Neural progenitor cell (in vitro differentiated cells): Measurements from ENCODE around the gene ANKRD36. TPM values are rescaled to one million over a fixed set of nuclear protein-coding genes. Genes with fewer than 3 reads are reported as not detected.
A peak's percentile ranks its signal among the peaks of the same experiment; 100 is the strongest.
"Not testable (repeated sequence)": the region's sequence is repeated elsewhere in the genome, so short reads cannot be mapped to it uniquely, and the experiment has no call there.

ENCODE experiments used
- DNase-seq: peaks from one replicate; pipeline ENCODE4 v3.0.0-alpha.2; 2016; ENCODE audit warnings: low spot score
- H2AFZ ChIP-seq: fragments of 200-600 bp; sonication (generic); replicated peaks from 2 replicates; pipeline ENCODE4 v1.6.1; 2016; ENCODE audit warnings: antibody characterized with exemption
- H3F3A ChIP-seq: fragments of 200-600 bp; sonication (generic); 2 replicates; pipeline ENCODE4 v1.6.1; 2016; ENCODE audit warnings: antibody characterized with exemption, low read depth
- H3K27ac ChIP-seq: fragments of 200-600 bp; sonication (generic); 2 replicates; pipeline ENCODE4 v1.5.1; 2016; ENCODE audit warnings: mild to moderate bottlenecking
- H3K27me3 ChIP-seq: fragments of 200-600 bp; sonication (generic); 2 replicates; pipeline ENCODE4 v1.6.1; 2016; ENCODE audit warnings: mild to moderate bottlenecking, moderate library complexity
- H3K36me3 ChIP-seq: fragments of 200-600 bp; sonication (generic); 2 replicates; pipeline ENCODE4 v1.5.1; 2016
- H3K4me1 ChIP-seq: fragments of 200-600 bp; sonication (generic); 2 replicates; pipeline ENCODE4 v1.6.1; 2016; ENCODE audit warnings: mixed run types
- H3K4me2 ChIP-seq: fragments of 200-600 bp; sonication (generic); 2 replicates; pipeline ENCODE4 v1.6.1; 2016
- H3K4me3 ChIP-seq: fragments of 200-600 bp; sonication (generic); 2 replicates; pipeline ENCODE4 v1.5.1; 2016
- H3K79me2 ChIP-seq: fragments of 200-600 bp; sonication (generic); 2 replicates; pipeline ENCODE4 v1.6.1; 2016; ENCODE audit warnings: low read depth
- H3K9ac ChIP-seq: fragments of 200-600 bp; sonication (generic); 2 replicates; pipeline ENCODE4 v1.6.1; 2016
- H3K9me3 ChIP-seq: fragments of 200-600 bp; sonication (generic); 2 replicates; pipeline ENCODE4 v1.5.1; 2016; ENCODE audit warnings: low read depth
- H4K20me1 ChIP-seq: fragments of 200-600 bp; sonication (generic); 2 replicates; pipeline ENCODE4 v1.6.1; 2016; ENCODE audit warnings: low read depth
- H3K27ac Mint-ChIP-seq: 3 replicates; pipeline ENCODE4 v1.8.0; 2021; ENCODE audit warnings: mixed read lengths
- H3K27me3 Mint-ChIP-seq: 2 replicates; pipeline ENCODE4 v1.8.0; 2022; ENCODE audit warnings: low read depth, mild to moderate bottlenecking, inconsistent platforms, moderate library complexity, mixed read lengths; ENCODE audit not compliant: insufficient read depth
- H3K36me3 Mint-ChIP-seq: 3 replicates; pipeline ENCODE4 v1.8.0; 2021; ENCODE audit warnings: mixed read lengths
- H3K4me1 Mint-ChIP-seq: 3 replicates; pipeline ENCODE4 v1.8.0; 2021; ENCODE audit warnings: mixed read lengths
- H3K4me3 Mint-ChIP-seq: 3 replicates; pipeline ENCODE4 v1.8.0; 2021; ENCODE audit warnings: mild to moderate bottlenecking, moderate library complexity, mixed read lengths
- H3K9me3 Mint-ChIP-seq: 3 replicates; pipeline ENCODE4 v1.8.0; 2020; ENCODE audit warnings: mixed read lengths
- total RNA-seq: library from RNA; depleted of rRNA; stranded (reverse); fragments of >200 nt; gene quantifications from 2 replicates; pipeline ENCODE4 v1.2.3, GENCODE V29; 2015; ENCODE audit warnings: low replicate concordance
- TF ChIP-seq, protein P1 (sequence below): fragments of 200-600 bp; sonication (generic); IDR thresholded peaks from 2 replicates; pipeline ENCODE4 v1.5.1; 2017; ENCODE audit warnings: antibody characterized with exemption, mild to moderate bottlenecking

ANKRD36 gene
- total RNA-seq, 1 donor from 2014 or later: 57.2 TPM

- not testable (repeated sequence) for H3F3A ChIP-seq, H3K79me2 ChIP-seq, H3K27me3 Mint-ChIP-seq, H3K27me3 ChIP-seq, H3K4me2 ChIP-seq, H3K27ac ChIP-seq, H3K9me3 ChIP-seq, H3K36me3 Mint-ChIP-seq, H3K4me3 ChIP-seq, H2AFZ ChIP-seq, H3K27ac Mint-ChIP-seq, H4K20me1 ChIP-seq, H3K36me3 ChIP-seq, H3K4me1 Mint-ChIP-seq, H3K9ac ChIP-seq, H3K4me1 ChIP-seq, H3K4me3 Mint-ChIP-seq, DNase-seq
- H3K9me3 Mint-ChIP-seq: peaks cover 11% of the 10 kb centered on the region
These were observed 42.0 kb upstream of the ANKRD36 start for GRCh38 chr2:97070915-97071314.

DNA sequence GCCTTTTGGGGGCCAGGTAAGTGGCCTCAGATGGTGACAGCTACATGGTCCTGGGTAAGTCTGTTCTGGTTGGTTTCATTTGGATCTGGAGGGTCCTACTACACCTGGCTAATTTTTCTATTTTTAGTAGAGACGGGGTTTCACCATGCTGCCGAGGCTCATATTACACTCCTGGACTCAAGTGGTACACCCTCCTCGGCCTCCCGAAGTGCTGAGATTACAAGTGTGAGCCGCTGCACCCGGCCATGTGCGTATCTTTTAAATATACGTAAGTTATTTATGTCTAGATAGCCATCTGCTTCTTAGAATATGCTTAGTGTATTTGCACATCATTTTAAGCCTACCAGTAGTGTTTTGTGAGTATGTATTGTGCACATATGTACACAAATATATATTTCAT is 35.7 kb upstream of the ANKRD36 start:
- not testable (repeated sequence) for DNase-seq, H4K20me1 ChIP-seq, H3F3A ChIP-seq, H3K27ac ChIP-seq, H3K27me3 ChIP-seq, H3K9me3 ChIP-seq, H3K27ac Mint-ChIP-seq, H3K36me3 Mint-ChIP-seq, H2AFZ ChIP-seq, H3K4me1 ChIP-seq, H3K79me2 ChIP-seq, H3K36me3 ChIP-seq, H3K9me3 Mint-ChIP-seq, H3K9ac ChIP-seq, H3K4me2 ChIP-seq, H3K4me3 ChIP-seq, H3K4me3 Mint-ChIP-seq, H3K27me3 Mint-ChIP-seq, H3K4me1 Mint-ChIP-seq

DNA sequence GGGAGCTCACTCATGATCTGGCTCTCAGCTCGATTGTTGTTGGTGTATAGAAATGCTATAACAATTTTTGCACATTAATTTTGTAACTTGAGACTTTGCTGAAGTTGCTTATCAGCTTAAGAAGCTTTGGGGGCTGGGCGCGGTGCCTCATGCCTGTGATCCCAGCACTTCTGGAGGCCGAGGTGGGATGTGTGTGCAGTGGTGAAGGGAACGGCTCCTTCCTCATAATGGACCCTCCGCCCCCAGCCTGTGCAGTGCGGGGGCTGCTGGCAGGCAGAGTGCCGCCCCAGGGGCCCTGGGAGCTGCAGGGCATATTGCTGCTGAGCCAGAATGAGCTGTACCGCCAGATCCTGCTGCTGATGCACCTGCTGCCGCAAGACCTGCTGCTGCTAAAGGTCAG is 32.1 kb upstream of the ANKRD36 start:
- H3K4me1 ChIP-seq, H3K27ac Mint-ChIP-seq, H3K4me1 Mint-ChIP-seq, H3F3A ChIP-seq, H3K27me3 ChIP-seq, H3K27me3 Mint-ChIP-seq, H3K36me3 Mint-ChIP-seq, H3K9ac ChIP-seq, H3K9me3 Mint-ChIP-seq, H3K36me3 ChIP-seq, H2AFZ ChIP-seq, H3K4me3 ChIP-seq, H3K4me2 ChIP-seq, H3K27ac ChIP-seq, H3K4me3 Mint-ChIP-seq, H4K20me1 ChIP-seq, H3K9me3 ChIP-seq, DNase-seq, H3K79me2 ChIP-seq: not testable (repeated sequence)

DNA sequence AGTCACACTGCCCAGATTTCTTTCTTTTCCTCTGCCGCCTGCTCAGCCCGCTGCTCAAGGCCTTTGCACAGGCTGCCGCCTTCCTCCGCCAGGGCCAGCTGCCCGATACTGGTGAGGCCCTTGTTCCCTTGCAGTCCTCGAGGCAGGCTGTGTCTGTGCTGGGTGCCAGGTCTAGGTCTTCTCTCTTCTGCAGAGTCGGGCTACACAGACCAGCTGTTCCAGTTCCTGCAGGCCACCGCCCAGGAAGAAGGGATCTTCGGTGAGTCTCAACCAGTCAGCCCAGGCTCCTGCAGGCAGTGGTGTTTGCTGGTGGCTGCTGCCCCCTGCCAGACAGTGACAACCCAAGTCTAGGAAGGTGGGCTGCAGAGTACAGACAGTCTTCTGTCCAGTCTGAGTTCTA is 30.7 kb upstream of the ANKRD36 start:
- not testable (repeated sequence) for H3K27ac Mint-ChIP-seq, H3K4me3 ChIP-seq, H3K4me2 ChIP-seq, H4K20me1 ChIP-seq, H2AFZ ChIP-seq, H3K27me3 Mint-ChIP-seq, H3K9me3 Mint-ChIP-seq, H3K36me3 Mint-ChIP-seq, H3K4me1 Mint-ChIP-seq, H3K4me3 Mint-ChIP-seq, H3K27ac ChIP-seq, H3K36me3 ChIP-seq, H3K9me3 ChIP-seq, H3F3A ChIP-seq, H3K27me3 ChIP-seq, H3K4me1 ChIP-seq, H3K9ac ChIP-seq, H3K79me2 ChIP-seq
- DNase-seq: peak; percentile 17
- TF ChIP-seq, protein P1, sequence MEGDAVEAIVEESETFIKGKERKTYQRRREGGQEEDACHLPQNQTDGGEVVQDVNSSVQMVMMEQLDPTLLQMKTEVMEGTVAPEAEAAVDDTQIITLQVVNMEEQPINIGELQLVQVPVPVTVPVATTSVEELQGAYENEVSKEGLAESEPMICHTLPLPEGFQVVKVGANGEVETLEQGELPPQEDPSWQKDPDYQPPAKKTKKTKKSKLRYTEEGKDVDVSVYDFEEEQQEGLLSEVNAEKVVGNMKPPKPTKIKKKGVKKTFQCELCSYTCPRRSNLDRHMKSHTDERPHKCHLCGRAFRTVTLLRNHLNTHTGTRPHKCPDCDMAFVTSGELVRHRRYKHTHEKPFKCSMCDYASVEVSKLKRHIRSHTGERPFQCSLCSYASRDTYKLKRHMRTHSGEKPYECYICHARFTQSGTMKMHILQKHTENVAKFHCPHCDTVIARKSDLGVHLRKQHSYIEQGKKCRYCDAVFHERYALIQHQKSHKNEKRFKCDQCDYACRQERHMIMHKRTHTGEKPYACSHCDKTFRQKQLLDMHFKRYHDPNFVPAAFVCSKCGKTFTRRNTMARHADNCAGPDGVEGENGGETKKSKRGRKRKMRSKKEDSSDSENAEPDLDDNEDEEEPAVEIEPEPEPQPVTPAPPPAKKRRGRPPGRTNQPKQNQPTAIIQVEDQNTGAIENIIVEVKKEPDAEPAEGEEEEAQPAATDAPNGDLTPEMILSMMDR: peak; percentile 19

DNA sequence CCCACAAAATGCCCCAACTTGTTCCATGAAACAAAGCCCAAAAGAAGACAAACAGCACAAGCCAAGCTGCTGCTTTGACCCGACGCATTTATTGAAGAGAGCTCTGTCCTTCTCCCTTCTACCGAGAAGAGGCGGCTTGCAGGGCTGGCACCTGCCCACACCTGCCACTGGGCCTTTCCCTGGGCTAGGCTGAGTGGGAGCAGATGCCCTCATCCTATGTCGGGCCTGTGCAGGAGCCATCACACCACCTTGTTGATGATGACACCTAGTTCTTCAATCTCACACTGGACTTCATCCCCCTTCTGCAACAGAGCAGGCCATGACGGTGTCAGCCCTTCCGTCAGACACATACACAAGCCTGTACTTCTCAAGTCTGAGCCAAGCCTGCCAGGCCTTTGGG is 29.4 kb upstream of the ANKRD36 start:
- H3K4me3 Mint-ChIP-seq: not testable (repeated sequence)

GRCh38 chr2:97085093-97085492 is 27.9 kb upstream of the ANKRD36 start:
- H4K20me1 ChIP-seq, H3K9me3 Mint-ChIP-seq, H3K27me3 ChIP-seq, H3K36me3 ChIP-seq, H3K36me3 Mint-ChIP-seq, H2AFZ ChIP-seq, H3K4me1 ChIP-seq, H3K4me2 ChIP-seq, H3K4me1 Mint-ChIP-seq, H3K27ac Mint-ChIP-seq, H3K4me3 Mint-ChIP-seq, H3K4me3 ChIP-seq, H3F3A ChIP-seq, H3K9ac ChIP-seq, H3K79me2 ChIP-seq, DNase-seq, H3K9me3 ChIP-seq, H3K27me3 Mint-ChIP-seq, H3K27ac ChIP-seq: not testable (repeated sequence)

More for the DNA sequence above, 29.4 kb upstream of the ANKRD36 start:
- H3K9ac ChIP-seq, H3K36me3 Mint-ChIP-seq, DNase-seq, H3K9me3 Mint-ChIP-seq, H4K20me1 ChIP-seq, H3K79me2 ChIP-seq, H3K27me3 ChIP-seq, H3K36me3 ChIP-seq, H3K4me2 ChIP-seq, H3K9me3 ChIP-seq, H3K27ac ChIP-seq, H3K27ac Mint-ChIP-seq, H3K4me1 Mint-ChIP-seq, H2AFZ ChIP-seq, H3K4me1 ChIP-seq, H3K27me3 Mint-ChIP-seq, H3K4me3 ChIP-seq, H3F3A ChIP-seq: not testable (repeated sequence)

- not testable (repeated sequence) for DNase-seq, H4K20me1 ChIP-seq, H3K27me3 ChIP-seq, H3K9me3 Mint-ChIP-seq, H3K27me3 Mint-ChIP-seq, H3F3A ChIP-seq, H3K36me3 Mint-ChIP-seq, H3K4me1 Mint-ChIP-seq, H3K4me3 Mint-ChIP-seq, H3K27ac Mint-ChIP-seq, H3K9me3 ChIP-seq, H3K4me2 ChIP-seq, H3K79me2 ChIP-seq, H3K4me1 ChIP-seq, H3K27ac ChIP-seq, H3K9ac ChIP-seq, H2AFZ ChIP-seq, H3K36me3 ChIP-seq, H3K4me3 ChIP-seq
These were observed 24.2 kb upstream of the ANKRD36 start for GRCh38 chr2:97088706-97089105.

DNA sequence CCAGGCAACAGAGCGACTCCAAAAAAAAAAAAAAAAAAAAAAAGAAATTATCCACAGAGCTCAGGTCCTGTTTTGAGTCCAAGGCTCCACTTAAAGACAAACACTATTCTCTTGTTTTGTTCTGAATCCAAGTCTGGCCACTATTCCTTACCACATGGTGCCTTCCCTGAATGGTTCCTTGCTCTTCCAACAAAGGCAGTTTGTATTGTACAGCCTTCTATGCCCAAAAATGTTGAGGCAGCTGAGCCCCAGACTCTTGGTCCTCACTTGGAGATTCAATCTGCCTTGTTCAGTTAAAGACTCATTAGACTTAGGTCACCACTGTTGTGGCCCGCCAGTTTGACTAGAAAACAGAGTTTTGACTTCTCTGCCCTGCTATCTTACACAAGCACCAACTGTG is 20.0 kb upstream of the ANKRD36 start:
- H3K4me1 ChIP-seq, H3K4me1 Mint-ChIP-seq, H2AFZ ChIP-seq, H3K27ac Mint-ChIP-seq, H3K4me2 ChIP-seq, H3K9me3 ChIP-seq, H3F3A ChIP-seq, H3K36me3 Mint-ChIP-seq, H3K27ac ChIP-seq, H4K20me1 ChIP-seq, H3K79me2 ChIP-seq, H3K9me3 Mint-ChIP-seq, H3K4me3 ChIP-seq, H3K9ac ChIP-seq, H3K27me3 Mint-ChIP-seq, H3K27me3 ChIP-seq, DNase-seq, H3K36me3 ChIP-seq: not testable (repeated sequence)
- peak overlapping the region; percentile 46 for H3K4me3 Mint-ChIP-seq
